Activated T-helper 1 cell treated with Interleukin-2 at 50 U/mL for 16 hours (primary cell): ENCODE measurements around the gene CELF4.

Experiments used
- DNase-seq: peaks from one replicate; pipeline ENCODE4 v3.0.0-alpha.2; 2020; ENCODE audit warnings: low read depth

Gene CELF4

DNA sequence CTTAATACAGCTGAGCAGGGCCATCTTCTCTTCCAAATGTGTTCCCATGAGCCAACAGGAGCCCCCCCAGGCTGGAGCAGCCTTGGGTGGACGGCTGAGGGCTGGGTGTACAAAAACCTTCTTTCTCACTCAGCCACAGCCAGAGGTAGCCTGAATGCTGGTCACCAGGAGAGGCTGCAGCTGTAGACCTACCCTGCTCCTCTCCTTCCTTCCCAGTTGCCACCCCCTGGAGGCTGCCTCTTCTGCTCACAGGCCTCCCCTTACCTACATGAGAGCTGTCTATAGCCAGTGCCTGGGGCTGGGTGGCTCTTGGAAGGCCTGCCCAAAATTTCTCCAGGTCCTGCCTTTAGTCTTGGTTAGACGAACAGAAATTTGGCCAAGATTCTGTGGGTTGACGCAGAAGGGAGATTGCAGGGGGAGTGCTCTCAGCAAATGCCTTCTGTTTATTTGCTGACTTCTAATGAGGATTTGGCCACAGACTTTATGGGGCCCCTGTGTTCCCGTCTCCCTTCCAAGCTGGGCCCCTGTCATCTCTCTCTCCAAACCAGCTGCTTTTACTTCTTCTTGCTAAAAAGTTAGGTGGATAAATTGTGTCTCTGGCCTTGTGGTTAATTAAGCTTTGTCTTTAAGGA lies 18.3 kb downstream of the CELF4 start:
- no peak for DNase-seq

GRCh38 chr18:37546651-37547050 lies 18.9 kb downstream of the CELF4 start:
- DNase-seq: no peak

- DNase-seq: no peak
Observed at GRCh38 chr18:37546272-37546537, 19.4 kb downstream of the CELF4 start.

- no peak for DNase-seq
Observed at GRCh38 chr18:37545461-37546271, 19.9 kb downstream of the CELF4 start.

GRCh38 chr18:37544713-37545112 lies 20.9 kb downstream of the CELF4 start:
- DNase-seq: no peak

- DNase-seq: no peak
Observed at GRCh38 chr18:37544217-37544616, 21.4 kb downstream of the CELF4 start.

GRCh38 chr18:37543321-37543720 lies 22.3 kb downstream of the CELF4 start:
- no peak for DNase-seq

DNA sequence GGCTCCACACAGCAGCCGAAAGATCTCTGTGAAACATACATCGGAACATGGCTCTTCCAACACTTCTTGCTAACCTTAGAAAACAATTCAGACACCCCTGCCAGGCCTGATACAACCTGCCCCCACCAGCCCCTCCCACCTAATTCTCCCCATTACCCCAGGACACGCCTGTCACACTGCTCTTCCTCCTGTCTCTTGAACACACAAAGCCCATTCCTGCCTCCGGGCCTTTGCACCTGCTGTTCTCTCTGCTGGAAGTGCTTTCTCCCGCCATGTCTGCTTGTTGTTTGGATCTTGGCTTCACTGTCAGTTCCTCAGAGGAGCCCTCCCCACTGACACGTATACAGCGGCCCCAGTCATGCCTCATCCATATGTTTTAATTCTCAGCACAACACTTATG lies 24.1 kb downstream of the CELF4 start:
- DNase-seq: no peak

GRCh38 chr18:37540424-37541138 lies 25.0 kb downstream of the CELF4 start:
- DNase-seq: no peak

GRCh38 chr18:37539236-37539635 lies 26.4 kb downstream of the CELF4 start:
- no peak for DNase-seq

DNA sequence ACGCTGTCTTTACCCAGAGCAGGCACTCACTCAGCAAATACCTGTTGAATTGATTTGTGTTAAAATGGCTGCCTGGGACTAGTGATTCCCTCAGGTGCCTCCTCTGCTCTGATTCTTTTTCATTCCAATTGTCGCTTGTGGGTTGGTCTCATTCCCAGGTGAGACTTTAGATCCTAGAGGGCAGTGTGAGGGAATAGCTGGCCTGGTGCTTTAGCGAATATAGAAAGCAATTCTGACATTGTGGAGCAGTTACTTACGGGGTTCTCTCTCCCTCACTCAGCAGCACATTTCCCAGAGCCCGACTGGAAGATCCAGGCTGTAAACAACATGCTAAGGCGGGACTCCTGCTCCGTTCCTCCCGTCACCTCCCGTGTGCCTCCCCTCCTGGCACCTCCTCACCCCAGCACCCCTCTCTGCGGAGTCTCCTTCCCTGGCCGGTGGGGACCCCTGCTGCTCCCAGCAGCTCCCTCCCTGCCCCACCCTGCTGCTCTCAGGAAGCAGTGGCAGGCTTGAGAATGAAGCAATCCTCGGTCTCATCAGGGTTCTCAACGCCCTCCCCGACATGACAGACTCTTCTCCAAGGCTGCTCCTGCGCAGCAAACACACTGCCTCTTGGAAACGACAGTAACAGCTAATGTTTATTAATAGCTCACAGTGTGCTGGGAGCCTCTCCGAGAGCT lies 26.9 kb downstream of the CELF4 start:
- no peak for DNase-seq

- DNase-seq: no peak
Observed at GRCh38 chr18:37537868-37538525, 27.6 kb downstream of the CELF4 start.

GRCh38 chr18:37536656-37537055 lies 28.9 kb downstream of the CELF4 start:
- DNase-seq: no peak

GRCh38 chr18:37535968-37536367 lies 29.6 kb downstream of the CELF4 start:
- DNase-seq: no peak

GRCh38 chr18:37534627-37535026 lies 31.0 kb downstream of the CELF4 start:
- DNase-seq: no peak

GRCh38 chr18:37533647-37534584 lies 31.7 kb downstream of the CELF4 start:
- DNase-seq: no peak

- no peak for DNase-seq
Observed at GRCh38 chr18:37532917-37533316, 32.7 kb downstream of the CELF4 start.

DNA sequence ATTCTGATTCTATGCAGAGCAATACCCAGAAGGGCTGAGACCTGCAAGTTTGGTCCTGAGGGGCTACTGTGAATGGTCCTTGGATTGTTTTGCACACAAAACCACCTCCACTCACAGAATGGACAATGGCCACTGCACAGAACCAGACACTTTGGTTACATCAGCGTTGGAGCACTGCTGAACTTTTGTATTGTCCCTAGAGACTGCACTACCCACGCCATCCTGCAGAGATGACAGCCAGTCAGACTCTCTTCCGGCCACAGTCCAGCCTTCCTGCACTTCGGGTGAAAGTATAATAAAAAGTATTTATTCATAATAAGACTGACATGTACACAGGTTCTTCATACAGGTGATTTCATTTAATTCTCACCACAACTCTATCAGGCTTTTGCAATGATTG lies 35.7 kb downstream of the CELF4 start:
- no peak for DNase-seq

GRCh38 chr18:37529296-37529695 lies 36.3 kb downstream of the CELF4 start:
- DNase-seq: no peak

DNA sequence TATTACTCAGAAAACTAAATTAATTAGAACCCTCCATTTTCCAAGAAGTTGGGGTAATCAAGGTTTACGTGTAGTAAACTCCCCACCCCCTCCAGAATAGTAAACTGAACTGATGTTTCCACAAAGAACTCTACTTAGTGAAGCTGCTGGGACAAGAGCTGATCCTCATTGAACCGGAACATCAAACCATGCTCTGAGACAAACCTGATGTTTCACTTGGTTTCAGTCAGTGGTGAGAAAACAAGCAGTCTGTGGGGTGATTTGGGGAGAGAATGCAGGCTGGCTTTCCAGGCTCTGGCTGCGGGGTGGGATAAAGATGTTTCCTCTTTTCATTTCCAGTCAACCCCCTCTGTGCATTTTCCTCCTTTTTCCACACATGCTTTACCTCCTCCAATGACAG lies 38.2 kb downstream of the CELF4 start:
- DNase-seq: no peak

DNA sequence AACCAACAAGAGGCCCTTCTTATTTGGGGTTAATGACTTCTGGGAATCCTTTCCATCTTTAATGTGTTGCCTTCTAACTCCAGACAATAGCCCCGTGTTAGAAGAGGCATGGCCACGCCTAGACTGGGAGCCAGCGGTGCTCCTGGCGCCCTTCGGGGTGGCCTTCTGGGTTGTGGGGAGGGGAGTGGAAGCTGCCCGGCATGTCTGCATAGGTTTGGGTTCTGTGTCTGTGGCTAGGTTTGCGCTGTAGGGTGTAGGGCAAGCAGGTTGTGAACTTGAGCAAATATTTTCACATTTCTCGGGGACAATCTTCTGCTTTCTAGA lies 40.4 kb downstream of the CELF4 start:
- DNase-seq: no peak
